NCI-H2081 treated with DMSO at 0.1 percent for 48 hours (cell line): ENCODE data around the gene GBP2.
"Not testable (repeated sequence)": the region's sequence is repeated elsewhere in the genome, so short reads cannot be mapped to it uniquely, and the experiment has no call there.

Experiments
- DNase-seq: peaks from one replicate; lab custom pipeline; 2025; lab: John Stamatoyannopoulos, UW

The GBP2 gene

GRCh38 chr1:89126602-89127565, 970 bp upstream of the GBP2 start:
- not testable (repeated sequence) for DNase-seq

GRCh38 chr1:89125240-89125912, 538 bp downstream of the GBP2 start:
- no peak for DNase-seq

GRCh38 chr1:89121641-89122040, 4.3 kb downstream of the GBP2 start:
- no peak for DNase-seq

DNA sequence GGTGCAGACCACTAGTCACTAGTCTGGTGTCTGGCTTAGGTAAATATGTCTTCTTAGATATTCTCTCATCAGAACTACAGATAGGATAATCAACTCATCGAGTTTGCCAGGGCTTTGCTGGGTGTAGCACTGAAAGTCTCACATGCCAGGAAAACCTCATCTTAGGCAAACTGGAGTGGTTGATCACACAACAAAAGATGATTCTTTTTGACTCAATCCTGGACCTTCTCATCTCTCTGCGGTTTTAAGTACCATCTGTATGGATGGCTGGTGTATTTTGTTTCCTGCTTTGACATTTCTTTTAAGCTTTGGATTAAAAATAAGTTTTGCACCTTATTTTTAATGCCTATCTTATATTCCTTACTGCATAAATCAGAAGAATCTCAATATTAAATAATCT, 11.3 kb downstream of the GBP2 start:
- no peak for DNase-seq

GRCh38 chr1:89112871-89113613, 12.9 kb downstream of the GBP2 start:
- DNase-seq: no peak

DNA sequence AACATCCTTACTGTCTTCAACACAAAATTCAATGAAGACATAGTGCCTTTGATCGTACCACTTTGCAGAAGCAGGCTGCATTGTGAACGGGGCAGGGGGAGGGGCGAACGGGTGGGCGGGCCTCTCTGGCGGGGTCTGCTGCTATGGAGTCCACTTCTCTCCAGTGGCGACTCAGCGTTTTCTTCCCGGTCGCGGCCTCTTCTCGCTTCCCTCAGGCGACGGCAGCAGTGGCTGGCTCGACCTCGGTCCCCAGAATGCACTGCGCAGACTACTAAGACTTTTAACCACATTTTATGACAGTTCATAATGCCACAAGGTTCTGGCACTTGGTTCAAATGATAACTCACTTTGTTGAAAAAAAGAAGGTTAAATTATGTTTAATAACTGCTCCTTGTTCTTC, 21.2 kb downstream of the GBP2 start:
- no peak for DNase-seq

DNA sequence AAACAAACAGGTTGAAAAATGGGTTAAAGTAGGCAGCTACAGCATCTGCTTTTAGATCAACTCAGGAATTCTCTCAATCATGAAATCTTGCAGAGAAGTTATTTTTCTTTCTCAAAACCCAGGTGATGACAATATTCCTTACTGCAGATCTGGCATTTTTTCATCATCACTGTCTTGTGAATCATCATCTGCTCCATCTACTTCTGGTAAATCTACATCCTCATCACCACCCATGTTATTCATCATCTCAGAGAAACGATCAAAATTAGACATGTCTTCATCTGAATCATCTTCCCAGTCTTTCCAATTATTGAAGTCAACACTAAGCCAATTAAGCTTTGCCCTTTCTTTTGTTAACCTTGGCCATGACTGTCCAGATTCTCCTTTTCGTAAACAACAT, 21.8 kb downstream of the GBP2 start:
- DNase-seq: no peak

- no peak for DNase-seq
Measured at GRCh38 chr1:89102021-89102420, 23.9 kb downstream of the GBP2 start.

- no peak for DNase-seq
Measured at GRCh38 chr1:89100412-89100811, 25.5 kb downstream of the GBP2 start.

DNA sequence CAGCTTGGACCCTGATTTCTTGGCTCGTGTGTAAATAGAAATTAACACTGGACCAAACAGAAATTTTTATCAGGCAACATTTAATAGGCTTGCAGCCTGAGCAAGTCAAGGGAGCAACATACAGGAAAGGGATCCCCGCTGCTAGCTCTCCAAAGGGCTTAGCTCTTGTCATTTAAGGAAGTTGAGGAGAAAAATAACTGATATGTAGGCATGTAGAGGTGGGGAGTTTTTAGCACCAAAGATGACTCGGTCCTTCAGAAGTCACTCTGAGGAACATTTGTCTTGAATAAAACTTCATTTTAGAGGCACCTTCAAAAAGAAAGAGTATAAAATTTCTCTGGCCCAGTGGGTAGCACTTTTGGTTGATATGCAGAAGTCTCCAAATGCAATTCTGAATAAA, 27.1 kb downstream of the GBP2 start:
- DNase-seq: no peak

- no peak for DNase-seq
Measured at GRCh38 chr1:89095737-89096136, 30.2 kb downstream of the GBP2 start.

DNA sequence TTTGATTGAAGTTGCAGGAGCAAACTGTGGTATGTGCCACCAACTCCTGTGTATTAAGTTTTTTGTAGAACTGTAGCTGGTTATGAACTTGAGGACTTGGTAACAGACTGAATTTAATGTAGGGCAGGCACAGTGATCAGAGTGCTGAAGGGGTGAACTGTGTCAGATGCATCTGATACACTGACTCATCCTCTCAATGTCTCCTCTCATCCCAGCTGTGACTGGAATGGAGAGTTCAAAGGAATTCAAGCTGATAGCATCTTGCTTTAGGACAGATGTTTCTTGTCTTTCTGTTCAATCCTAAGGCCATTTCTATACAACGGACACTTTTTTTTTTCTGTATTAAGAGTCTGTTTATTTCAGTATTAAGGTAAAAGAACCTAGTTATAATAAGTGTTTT, 36.0 kb downstream of the GBP2 start:
- DNase-seq: no peak

DNA sequence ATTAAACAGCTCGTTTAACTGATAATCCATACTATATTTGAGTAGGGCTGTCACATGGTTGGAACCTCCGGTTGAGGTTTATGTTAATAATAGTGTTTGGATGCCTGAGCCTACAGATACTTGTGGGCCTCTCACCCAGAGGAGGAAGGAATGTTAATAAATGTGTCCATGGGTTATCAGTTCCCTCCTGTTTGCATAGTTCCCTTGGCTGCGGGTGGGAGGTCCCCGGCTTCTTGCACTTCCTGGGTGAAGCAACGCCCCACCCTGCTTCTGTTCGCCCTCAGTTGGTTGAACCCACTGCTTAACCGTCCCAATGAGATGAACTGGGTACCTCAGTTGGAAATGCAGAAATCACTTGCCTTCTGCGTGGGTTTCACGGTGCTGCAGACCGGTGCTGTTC, 37.3 kb downstream of the GBP2 start:
- DNase-seq: no peak

DNA sequence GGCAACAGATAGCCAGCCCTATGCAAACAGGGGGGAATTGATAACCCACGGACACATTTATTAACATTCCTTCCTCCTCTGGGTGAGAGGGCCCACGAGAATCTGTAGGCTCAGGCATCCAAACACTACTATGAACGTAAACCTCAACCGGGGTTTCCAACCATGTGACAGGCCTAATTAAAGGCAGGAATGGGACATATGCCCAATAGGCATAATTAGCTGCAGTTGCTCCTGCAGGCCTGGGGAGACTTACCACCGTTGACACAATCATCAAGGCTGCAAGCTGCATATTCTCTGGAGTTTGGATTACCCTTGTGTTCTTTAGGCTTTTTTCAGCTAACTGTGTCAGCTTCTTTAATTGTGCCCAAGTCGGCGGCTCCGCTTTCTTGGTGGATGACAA, 38.7 kb downstream of the GBP2 start:
- no peak for DNase-seq

GRCh38 chr1:89085781-89086180, 40.1 kb downstream of the GBP2 start:
- DNase-seq: no peak

DNA sequence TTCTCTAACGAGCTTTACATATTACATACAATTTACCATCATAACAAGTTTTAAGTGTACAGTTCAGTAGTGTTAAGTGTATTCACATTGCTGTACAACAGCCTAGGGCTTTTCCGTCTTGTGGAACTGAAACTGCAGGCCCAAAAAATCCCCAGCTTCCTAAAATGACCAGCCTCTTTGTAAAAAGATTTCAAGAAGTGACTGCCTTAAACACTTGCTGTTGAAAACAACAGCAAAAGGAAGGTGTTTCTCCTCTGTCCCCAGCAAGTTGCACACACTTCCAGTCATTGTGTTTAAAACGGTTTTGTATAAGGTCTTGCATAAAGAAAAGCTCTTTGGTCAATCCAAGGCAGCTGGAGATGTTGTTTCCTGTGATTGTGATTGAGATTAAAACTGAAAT, 44.9 kb downstream of the GBP2 start:
- no peak for DNase-seq

GRCh38 chr1:89080068-89080467, 45.8 kb downstream of the GBP2 start:
- DNase-seq: not testable (repeated sequence)

- not testable (repeated sequence) for DNase-seq
Measured at GRCh38 chr1:89072466-89073065, 53.3 kb downstream of the GBP2 start.

GRCh38 chr1:89070509-89070908, 55.4 kb downstream of the GBP2 start:
- no peak for DNase-seq

DNA sequence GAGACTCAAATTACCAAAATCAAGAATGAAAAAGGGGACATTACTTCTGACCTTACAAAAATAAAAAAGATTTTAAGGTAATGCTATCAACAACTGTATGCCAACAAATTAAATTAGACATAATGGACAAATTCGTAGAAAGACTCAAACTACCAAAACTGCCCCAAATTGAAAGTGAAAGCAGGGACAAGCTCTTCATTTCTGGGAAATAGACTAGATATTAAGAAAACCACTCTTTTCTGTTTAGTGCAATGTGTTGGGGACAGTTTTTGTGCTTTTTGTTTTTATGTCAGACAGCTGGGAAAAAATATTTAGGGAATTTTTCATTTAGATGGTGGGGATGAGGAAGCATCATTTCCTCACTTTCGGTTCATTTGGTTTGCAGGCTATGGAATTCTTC, 56.0 kb downstream of the GBP2 start:
- DNase-seq: no peak

DNA sequence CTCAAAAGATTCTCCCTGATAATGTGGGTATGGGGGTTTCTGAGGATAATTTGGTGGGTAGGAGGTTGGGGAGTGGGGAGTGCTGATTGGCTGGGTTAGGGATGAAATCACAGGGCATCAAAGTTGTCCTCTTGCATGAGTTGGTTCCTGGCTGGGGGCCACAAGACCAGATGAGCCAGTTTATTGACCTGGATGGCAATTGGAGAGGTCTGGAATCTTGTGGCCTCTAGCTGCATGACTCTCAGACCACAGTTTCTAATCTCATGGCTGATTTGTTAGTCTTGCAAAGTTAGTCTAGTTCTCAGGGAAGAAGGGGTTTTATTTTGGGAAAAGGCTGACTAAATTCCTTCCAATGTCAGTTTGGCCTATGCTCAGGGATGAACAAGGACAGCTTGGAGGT, 57.6 kb downstream of the GBP2 start:
- DNase-seq: no peak
